Measurements from ENCODE around the gene HYAL1.

GRCh38 chr3:50294492-50295403, 8.6 kb downstream of the HYAL1 start:
- TF ChIP-seq EZH2phosphoT487 (IDR thresholded peaks at IDR 0.05) (no peak), CTCF (IDR thresholded peaks at IDR 0.05) (no peak)
